ENCODE results near the gene CDKAL1.

- TF ChIP-seq TSHZ2 (CRISPR knock-in tag; IDR thresholded peaks at IDR 0.05) (no peak), RARB (CRISPR knock-in tag; IDR thresholded peaks at IDR 0.05) (no peak), SNAI2 (CRISPR knock-in tag; IDR thresholded peaks at IDR 0.05) (no peak), ESRRG (CRISPR knock-in tag; IDR thresholded peaks at IDR 0.05) (no peak), CSDC2 (CRISPR knock-in tag; IDR thresholded peaks at IDR 0.05) (no peak), ISL1 (CRISPR knock-in tag; IDR thresholded peaks at IDR 0.05) (no peak), ZNF70 (CRISPR knock-in tag; IDR thresholded peaks at IDR 0.05) (no peak), ZNF8 (CRISPR knock-in tag; IDR thresholded peaks at IDR 0.05) (no peak), TCF4 (CRISPR knock-in tag; IDR thresholded peaks at IDR 0.05; ENCODE audit: borderline replicate concordance) (no peak), CREB5 (CRISPR knock-in tag; IDR thresholded peaks at IDR 0.05; ENCODE audit: low read depth) (no peak), ARNTL (CRISPR knock-in tag; IDR thresholded peaks at IDR 0.05; ENCODE audit: borderline replicate concordance, low read depth) (no peak), ZFP3 (CRISPR knock-in tag; IDR thresholded peaks at IDR 0.05) (no peak), PATZ1 (CRISPR knock-in tag; IDR thresholded peaks at IDR 0.05; ENCODE audit: borderline replicate concordance) (no peak), TOX (CRISPR knock-in tag; IDR thresholded peaks at IDR 0.05; ENCODE audit: borderline replicate concordance) (no peak)
Observed at GRCh38 chr6:20653085-20653479, 118.8 kb downstream of the CDKAL1 start.

Data from SK-N-SH treated with all-trans-retinoic acid at 6 μM for 48 hours (cell line).